GM21526 (cell line): ENCODE data around the gene ZC3HAV1L.
"Not testable (repeated sequence)": the region's sequence is repeated elsewhere in the genome, so short reads cannot be mapped to it uniquely, and the experiment has no call there.

Experiments
- ATAC-seq: cut with Tn5 transposase; IDR thresholded peaks from one replicate; pipeline ENCODE4 v1.9.1; 2021; ENCODE audit warnings: moderate library complexity; ENCODE audit not compliant: unreplicated experiment, low FRiP score

The ZC3HAV1L gene

DNA sequence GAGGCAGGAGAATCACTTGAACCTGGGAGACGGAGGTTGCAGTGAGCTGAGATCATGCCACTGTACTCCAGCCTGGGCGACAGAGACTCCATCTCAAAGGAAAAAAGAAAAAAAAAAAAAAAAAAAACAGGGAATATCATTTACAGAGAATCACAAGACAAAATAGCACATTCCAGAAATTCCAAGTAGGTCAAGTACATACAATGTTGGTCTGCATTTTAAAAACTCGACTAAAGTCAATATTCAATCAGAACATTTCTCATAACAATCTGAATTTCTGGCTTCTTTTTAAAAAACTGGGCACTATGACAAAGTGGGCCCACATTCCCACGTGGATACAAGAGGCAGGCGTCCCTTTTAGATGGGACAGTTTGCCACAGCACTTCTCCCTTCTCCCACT is 12.8 kb downstream of the ZC3HAV1L start:
- ATAC-seq, result no peak

DNA sequence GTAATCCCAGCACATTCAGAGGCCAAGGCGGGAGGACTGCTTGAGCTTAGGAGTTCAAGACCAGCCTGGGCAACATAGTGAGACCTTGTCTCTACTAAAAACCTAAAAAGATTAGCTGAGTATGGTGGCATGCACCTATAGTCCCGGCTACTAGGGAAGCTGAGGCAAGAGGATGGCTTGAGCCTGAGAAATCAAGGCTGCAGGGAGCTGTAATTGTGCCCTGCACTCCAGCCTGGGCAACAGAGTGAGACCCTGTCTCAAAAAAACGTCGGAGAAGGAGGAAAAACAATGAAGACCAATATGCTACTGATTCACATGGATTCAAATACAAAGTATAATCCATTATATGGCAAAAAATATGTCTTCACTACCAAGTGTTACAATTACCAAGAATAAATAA is 13.6 kb downstream of the ZC3HAV1L start:
- ATAC-seq, result no peak

DNA sequence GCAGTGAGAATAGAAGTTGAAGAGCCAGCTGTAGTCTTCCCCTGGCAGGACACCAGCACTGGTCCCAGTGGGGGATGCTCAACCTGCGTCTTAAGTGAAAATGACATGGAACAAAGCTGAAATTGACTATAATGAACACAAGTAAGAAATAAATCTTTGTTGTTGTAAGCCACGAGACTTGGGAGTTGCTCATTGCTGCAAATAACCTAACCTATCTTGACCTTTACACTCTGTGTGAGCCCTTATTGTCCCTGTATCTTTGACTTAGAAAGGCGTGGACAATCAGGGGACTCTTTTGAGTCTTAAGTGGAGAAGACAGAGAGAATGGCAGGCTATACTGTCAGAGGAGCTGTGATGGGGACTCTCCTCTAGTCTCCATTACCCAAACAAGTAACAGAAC is 16.9 kb downstream of the ZC3HAV1L start:
- ATAC-seq, result no peak

DNA sequence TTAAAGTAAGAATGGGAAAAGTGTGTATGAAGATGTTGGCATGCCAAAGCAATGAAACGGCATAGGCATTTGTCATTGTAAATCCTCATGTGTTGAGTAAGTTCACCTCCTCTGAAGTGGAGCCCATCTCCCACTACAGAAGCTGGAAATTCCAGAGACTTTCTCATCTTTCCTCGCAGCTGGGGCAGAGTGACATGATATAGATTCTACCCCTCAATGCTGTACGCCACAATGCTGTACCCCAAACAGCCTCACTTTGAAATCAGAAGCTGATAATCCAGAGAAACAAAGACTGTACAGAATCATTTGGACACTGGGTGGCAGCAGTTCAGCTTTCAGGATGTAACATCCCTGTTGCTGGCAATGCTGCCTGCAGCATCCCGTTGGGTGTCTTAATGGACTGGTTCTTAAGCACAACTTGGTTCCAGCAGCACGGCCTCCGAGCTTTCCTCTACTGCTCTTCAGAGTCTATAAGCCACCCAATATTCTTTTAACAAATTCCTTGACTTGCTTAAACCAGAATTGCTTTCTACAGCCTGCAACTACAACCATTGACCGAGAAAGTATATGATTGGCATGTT is 18.8 kb downstream of the ZC3HAV1L start:
- ATAC-seq, result peak; percentile 93

DNA sequence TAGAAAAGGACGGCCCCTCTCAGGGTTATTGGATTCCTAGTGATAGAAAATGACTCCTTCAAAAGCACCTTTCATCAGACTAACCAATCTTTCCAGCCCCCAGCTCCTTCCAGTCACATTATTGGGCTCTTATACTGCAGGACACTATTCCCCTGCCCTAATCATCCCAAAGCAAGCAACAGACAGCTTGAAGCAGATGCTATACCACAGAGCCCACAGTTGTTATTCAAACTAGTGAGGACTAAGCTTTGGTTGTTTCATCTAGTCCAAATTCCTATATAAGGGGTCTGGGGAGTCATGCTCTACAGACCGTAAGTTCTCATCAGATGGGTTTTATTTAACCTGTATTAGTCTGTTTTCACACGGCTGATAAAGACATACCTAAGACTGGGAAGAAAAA is 24.5 kb downstream of the ZC3HAV1L start:
- ATAC-seq, result no peak

DNA sequence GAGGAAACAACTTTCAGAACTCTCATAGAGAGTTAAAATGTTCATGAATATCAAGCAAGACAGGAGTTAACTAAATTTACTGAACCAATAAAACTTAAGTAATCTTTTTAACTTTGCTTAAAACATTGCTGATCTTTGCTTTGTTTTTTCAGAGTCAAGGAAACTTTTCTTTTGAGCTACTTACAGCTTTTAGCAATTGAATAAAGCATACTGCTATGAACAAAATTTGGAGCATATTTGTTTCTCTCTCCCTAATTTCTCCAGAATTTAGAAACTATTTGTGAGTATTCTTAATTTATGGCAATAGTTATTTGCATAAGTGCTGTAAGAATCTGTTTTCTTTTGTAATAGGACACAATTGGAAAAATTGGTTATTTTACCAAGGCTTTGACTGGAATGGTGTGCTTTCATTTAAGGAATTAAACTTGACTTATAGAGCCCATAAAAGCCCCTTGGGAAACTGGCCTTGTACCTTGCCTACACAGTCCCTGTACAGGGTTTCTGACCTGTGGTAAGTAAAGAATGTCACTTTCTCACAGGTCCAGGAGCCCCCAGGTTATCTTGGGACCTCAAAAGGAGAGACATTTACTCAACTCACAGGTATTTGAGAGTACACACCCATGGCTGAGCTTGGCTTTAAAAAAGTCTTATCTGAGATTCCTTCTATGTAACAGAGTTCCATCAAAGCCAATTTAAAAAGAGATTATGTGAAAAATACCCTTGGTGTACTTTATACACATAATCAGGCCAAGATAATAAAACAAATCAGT is 31.3 kb downstream of the ZC3HAV1L start:
- no peak for ATAC-seq

DNA sequence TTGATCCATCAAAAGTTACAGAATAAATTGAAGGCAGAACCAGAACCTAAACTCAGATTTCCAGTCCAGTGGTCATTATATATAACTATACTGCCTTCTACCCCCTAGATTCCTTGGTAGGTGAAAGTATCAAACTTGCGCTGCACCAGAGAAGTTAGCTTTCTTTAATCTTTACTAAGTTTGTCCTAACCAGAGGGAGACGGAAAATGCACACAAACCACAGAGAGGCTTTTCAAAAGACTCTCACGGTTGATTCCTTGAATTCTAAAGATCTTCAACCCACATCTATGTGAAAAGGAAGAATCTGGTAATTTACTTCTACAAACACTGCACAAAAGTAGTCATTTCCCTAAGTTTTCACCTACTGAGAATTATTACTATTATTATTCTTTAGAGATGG is 36.4 kb downstream of the ZC3HAV1L start:
- no peak for ATAC-seq

DNA sequence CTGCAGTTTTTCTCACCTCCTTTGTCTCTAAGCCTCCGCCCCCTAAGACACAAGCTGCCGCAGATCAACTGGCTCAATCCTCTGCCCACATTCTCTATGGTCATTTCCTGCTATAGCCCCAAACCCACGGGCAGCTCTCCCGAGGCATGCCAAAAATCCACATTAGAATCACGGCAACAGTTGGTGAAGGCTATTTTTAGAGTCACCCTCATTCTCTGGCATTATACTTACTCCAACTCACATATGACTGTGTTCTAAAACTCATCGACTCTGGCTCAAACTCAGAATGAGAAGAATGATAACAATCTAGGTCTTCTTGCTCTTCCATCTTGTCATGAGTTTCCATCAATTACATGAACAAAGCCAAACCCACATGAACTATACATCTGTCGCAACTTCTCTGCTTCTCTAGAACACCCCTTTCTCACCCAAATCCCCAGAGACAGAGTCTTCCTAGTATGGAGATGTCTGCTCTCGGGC is 43.8 kb downstream of the ZC3HAV1L start:
- no peak for ATAC-seq

DNA sequence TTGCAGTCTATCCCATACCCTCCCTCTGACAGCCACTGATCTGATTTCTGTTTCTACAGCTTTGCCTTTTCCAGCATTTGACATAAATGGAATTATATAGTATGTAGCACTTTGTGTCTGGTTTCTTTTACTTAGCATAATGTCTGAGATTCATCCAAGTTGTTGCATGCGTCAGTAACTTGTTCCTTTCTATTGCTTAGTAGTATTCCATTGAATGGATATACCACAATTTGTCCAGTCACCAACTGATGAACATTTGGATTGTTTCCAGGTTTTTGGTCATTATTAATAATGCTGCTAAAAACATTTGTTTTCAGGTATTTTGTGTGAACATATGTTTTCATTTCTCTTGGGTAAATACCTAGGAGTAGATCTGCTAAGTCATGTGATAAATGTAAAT is 48.2 kb downstream of the ZC3HAV1L start:
- ATAC-seq, result no peak

DNA sequence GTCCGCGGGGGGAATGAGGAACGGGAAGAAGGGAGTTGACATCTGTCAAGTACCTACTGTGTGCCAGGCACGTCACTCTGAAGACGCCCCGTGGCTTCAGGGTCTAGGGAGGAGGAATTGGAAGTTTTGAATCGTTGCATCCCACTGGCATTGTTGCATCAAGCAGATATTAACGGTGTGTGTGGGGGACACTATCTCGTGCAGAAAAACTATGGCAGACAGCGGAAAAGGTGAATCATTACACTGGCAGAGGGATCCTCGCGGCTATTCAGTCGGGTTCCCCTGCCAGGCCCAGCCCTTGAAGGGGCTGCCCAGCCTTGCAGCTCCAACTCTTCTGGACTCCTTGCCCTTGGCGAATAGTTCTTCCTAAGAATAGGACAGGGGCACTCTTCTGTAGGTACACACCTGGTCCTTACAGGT is 53.6 kb downstream of the ZC3HAV1L start:
- ATAC-seq, result no peak

DNA sequence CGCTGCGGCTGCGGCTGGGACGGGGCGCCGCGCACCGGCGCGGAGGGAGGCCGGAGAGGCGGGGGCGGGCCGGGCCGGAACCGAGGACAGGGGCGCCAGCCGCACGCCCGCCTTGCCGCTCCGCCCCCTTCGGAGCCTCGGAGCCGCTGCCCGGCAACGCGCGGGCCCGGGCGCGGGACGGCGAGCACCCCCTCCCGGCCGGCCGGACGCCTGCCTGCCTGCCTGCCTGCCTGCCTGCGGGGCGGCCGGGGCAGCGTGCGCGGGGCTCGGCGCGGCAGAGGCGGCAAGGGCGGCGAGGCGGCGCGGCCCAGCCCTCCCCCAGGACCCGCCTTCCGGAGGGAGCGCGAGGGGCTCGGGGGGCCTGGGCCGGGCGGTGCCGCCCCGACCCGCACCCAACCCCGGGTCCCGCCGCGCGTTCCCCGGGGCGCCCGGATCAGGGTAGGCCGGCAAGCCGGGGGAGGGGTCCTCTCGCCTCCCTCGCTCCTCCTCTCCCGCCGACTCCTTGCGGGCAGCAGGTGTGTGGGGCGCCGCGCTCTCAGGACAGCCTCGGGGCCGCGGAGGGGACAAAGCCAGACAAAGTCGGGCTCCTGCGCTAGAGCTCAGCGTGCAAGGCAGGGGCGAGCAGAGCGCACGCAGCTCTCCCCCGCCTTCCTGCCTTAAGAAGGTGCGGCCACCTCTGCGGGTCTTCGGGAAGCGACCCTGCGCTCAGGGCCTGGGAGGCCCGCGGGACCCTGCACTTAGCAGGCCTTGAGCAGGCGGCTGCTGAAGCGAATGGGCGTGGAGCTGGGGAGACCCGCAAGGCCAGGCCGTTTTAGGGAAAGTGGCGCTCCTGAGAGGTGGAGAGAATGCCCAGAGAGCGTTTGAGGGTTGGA is 54.3 kb downstream of the ZC3HAV1L start, which contains the start of gene KIAA1549:
KIAA1549 (minus strand) TSS at position 58 of the 872 bp plus-strand sequence. CDS start 120 bp downstream, outside the sequence.
- ATAC-seq, result peak; percentile 90

DNA sequence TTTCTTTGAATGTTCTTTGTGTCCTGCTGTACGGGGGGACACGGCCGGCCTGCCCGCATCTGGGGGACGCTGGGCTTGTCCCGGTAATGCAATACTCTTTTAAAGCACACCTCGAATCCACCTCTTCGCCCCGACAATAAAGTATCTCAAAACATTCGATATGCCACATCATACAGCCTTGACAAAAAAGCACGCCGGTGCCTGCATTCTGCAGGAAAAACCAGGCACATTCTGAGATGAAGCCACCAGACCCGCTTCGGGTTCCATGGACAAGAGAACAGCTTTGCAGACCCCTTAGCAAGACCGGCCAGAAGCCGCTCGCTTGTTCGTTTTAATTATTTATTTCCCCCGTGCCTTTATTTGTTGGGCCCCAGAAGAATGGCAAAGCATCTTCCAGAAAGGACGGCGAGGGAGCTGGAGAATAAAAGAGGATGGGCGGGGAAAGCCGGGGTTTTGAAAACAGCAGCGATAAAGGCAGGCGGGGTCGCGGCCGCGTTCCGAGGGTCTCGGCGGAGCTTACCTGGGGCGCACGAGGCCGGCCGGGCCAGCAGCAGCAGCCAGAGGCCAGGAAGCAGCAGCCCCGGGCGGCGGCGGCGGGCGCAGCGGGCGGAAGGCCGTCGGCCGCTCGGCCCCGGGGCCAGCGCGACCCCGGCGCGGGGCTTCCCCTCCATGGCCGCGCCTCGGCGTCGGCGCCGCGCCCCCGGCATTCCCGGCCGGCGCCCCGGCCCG is 55.1 kb downstream of the ZC3HAV1L start:
- ATAC-seq, result peak; percentile 32

DNA sequence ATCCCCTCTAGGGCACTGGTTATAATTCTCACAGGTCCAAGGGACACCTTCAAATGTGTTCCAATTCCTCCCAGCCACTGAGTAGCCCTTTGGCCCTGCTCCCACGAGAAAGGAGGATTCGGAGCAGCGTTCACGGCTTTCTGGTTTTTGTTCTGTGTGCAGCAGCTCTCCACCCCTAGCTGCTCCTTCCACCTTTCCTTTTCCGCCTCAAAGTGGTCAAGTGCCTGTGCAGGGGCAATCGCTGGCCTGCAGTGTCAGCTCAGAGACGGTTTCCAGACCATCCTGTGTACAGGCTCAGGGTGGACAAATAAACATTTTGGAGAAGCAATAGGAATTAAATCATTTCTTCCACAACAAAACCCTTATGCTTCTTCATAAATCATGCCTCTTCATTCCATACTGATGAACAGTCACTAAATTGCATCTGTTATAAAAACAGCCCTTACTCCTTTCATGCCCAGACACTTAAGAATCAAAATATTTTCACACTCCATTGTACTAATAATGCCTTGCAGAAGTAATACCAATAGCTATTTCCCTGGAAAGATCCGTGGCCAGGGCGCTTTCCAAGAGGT is 55.8 kb downstream of the ZC3HAV1L start:
- no peak for ATAC-seq

DNA sequence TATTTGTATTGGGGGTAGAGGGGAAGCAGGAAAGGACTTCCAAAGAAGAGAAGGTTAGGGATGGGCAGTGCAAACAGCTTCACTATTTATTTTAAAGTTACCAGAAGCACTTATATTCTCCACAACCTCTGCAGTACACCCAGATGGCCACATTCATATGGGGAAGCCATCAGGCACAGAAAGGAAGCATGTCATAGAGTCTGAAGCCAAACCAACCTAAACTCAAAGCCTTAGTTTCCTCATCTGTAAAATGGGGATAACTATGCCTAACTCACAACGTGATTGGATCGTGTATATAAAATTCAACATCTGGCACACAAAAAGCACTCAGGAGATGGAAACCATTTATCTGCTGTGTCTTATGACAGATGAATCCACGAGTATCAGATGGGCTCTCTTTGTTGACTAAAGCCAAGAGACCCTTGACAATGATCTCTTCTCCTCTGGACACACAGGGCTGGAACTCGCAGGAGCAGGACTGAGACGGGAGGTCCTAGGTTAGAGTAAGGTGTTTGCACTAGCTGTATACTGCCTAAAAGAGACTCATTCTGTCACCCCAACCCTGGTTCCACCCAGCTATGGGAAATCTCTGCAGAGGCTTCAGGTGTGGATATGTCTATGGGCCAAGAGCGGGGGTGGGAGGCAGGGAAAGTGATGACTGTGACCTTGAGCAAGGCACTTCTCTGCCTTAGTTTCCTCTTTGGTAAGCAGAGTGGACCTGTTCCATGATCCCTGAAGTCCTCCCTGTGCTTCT is 56.4 kb downstream of the ZC3HAV1L start:
- ATAC-seq, result no peak

DNA sequence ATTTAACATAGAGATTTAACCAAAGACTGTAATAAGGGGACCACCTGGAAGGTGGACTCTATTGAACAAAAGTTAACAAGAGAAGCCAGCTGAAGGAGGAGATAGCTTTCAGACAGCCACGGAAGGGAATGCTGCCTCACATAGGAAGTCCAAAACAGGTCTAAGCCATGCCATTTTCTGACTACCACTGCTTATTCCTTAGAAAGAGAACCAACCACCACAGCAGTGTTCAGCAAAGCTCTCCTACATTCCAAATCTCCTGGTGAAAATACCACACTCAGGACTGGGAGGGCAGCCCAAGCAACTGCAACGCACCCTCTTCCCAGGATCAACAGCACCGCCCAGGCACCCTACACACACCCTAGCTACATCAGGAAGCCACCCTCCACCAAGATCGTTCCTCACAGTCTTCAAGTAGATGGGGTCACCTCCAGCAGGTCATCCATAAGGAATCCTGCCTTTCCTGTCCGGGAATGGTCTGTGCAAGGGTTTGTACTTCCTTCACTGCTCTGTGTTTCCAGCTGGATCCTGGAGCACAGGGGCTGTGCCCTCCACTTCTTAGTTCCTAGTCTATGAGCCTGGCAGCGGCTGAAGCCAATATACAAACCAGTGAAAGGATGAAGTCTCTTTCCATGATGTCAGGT is 57.2 kb downstream of the ZC3HAV1L start:
- no peak for ATAC-seq

DNA sequence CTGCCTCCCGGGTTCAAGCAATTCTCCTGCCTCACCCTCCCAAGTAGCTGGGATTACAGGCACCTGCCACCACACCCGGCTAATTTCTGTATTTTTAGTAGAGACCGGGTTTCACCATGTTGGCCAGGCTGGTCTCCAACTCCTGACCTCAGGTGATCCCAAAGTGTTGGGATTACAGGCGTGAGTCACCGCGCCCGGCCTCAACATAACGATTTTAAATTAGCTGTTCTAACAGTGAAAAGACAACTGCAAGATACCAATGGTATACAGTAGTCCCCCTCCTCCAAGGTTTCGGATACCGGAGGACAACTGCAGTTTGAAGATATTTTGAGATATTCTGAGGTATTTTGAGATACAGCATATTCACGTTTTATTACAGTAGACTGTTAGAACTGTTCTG is 59.7 kb downstream of the ZC3HAV1L start:
- not testable (repeated sequence) for ATAC-seq
